Chondrocyte (in vitro differentiated cells): Measurements from ENCODE around the gene PEX10. TPM values are rescaled to one million over a fixed set of nuclear protein-coding genes. Genes with fewer than 3 reads are reported as not detected.

Source experiments
- DNase-seq: peaks from one replicate; pipeline ENCODE4 v3.0.0; 2021; ENCODE audit warnings: mixed read lengths, low spot score
- H3K27ac Mint-ChIP-seq: one replicate; pipeline ENCODE4 v1.8.0; 2021; ENCODE audit warnings: mild to moderate bottlenecking, moderate library complexity, mixed read lengths; ENCODE audit not compliant: unreplicated experiment
- H3K27me3 Mint-ChIP-seq: 2 replicates; pipeline ENCODE4 v1.8.0; 2021; ENCODE audit warnings: low read depth, mixed read lengths
- H3K36me3 Mint-ChIP-seq: 2 replicates; pipeline ENCODE4 v1.8.0; 2021; ENCODE audit warnings: low read depth, mixed read lengths
- H3K4me1 Mint-ChIP-seq: 2 replicates; pipeline ENCODE4 v1.8.0; 2021; ENCODE audit warnings: low read depth, mild to moderate bottlenecking, mixed read lengths
- H3K4me3 Mint-ChIP-seq: one replicate; pipeline ENCODE4 v1.8.0; 2021; ENCODE audit warnings: mild to moderate bottlenecking, moderate library complexity, mixed read lengths; ENCODE audit not compliant: unreplicated experiment
- H3K9me3 Mint-ChIP-seq: 2 replicates; pipeline ENCODE4 v1.8.0; 2021; ENCODE audit warnings: low read depth, mixed read lengths
- total RNA-seq: library from RNA; stranded (reverse); gene quantifications from 3 replicates; pipeline ENCODE4 v1.2.1, GENCODE V29; 2021
- TF ChIP-seq, protein P1 (sequence below): fragments of 200-600 bp; sonication (generic); IDR thresholded peaks from 2 replicates; pipeline ENCODE4 v1.5.0; 2021; ENCODE audit warnings: antibody characterized with exemption, mild to moderate bottlenecking, moderate library complexity

Gene PEX10
- total RNA-seq, 1 donor from 2014 or later = 23.4 TPM

DNA sequence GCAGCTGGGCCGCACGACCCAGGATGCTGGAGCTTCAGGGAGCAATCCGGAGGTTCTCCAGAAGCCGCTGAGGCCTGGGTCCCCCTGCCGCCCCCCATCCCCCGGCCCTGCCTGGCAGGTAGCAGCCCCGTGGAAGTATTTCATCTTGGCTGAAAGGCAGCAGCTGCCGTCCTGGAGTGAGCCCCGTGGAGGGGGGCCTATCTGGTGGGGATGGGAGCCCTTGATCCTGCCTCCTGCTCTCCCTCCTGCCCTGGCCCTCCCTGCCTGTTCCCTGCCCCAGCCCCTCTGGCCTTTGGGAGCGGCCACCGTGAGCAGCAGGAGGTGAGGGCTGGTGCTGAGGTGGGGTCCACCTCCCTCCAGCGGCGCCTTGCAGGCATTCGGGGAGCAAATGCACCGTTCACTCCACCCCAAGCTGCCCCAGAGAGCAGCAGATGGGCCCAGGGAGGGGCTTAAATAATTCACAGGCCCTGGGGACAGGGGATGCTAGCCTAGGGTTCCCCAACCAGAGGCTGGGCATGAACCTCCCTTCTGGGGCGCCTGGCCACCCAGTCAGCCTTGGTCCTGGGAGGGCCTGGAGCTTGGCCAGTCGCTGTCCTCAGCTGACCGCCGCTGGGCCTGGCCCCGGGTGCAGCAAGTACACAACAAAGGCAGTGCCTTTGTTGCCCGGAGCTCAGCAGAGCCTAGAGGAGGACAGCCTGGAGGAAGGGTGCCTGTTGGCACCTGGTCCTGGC lies 40.0 kb upstream of the PEX10 start:
- no peaks in the 10 kb centered on the region for H3K36me3 Mint-ChIP-seq
- TF ChIP-seq, protein P1, sequence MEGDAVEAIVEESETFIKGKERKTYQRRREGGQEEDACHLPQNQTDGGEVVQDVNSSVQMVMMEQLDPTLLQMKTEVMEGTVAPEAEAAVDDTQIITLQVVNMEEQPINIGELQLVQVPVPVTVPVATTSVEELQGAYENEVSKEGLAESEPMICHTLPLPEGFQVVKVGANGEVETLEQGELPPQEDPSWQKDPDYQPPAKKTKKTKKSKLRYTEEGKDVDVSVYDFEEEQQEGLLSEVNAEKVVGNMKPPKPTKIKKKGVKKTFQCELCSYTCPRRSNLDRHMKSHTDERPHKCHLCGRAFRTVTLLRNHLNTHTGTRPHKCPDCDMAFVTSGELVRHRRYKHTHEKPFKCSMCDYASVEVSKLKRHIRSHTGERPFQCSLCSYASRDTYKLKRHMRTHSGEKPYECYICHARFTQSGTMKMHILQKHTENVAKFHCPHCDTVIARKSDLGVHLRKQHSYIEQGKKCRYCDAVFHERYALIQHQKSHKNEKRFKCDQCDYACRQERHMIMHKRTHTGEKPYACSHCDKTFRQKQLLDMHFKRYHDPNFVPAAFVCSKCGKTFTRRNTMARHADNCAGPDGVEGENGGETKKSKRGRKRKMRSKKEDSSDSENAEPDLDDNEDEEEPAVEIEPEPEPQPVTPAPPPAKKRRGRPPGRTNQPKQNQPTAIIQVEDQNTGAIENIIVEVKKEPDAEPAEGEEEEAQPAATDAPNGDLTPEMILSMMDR = no peak
- H3K27ac Mint-ChIP-seq = peak overlapping the region; percentile 85
- no peaks in the 10 kb centered on the region for H3K9me3 Mint-ChIP-seq
- no peak overlapping the region for H3K4me3 Mint-ChIP-seq
- DNase-seq = no peak
- H3K27me3 Mint-ChIP-seq = no peaks in the 10 kb centered on the region
- peaks cover 47% of the 10 kb centered on the region for H3K4me1 Mint-ChIP-seq

GRCh38 chr1:2451741-2452140 lies 39.4 kb upstream of the PEX10 start:
- Mint-ChIP-seq H3K4me1 (peaks cover 52% of the 10 kb centered on the region), H3K9me3 (no peaks in the 10 kb centered on the region), H3K36me3 (no peaks in the 10 kb centered on the region), H3K27me3 (no peaks in the 10 kb centered on the region), H3K4me3 (no peak overlapping the region), H3K27ac (peak overlapping the region; percentile 85)
- TF ChIP-seq, protein P1 = no peak
- no peak for DNase-seq

- H3K9me3 Mint-ChIP-seq = no peaks in the 10 kb centered on the region
- TF ChIP-seq, protein P1 = no peak
- no peak for DNase-seq
- peaks cover 57% of the 10 kb centered on the region for H3K4me1 Mint-ChIP-seq
- no peak overlapping the region for H3K4me3 Mint-ChIP-seq
- no peaks in the 10 kb centered on the region for H3K27me3 Mint-ChIP-seq
- no peaks in the 10 kb centered on the region for H3K36me3 Mint-ChIP-seq
- H3K27ac Mint-ChIP-seq = peak overlapping the region; percentile 51
Observed at GRCh38 chr1:2449636-2450454, 37.5 kb upstream of the PEX10 start.

DNA sequence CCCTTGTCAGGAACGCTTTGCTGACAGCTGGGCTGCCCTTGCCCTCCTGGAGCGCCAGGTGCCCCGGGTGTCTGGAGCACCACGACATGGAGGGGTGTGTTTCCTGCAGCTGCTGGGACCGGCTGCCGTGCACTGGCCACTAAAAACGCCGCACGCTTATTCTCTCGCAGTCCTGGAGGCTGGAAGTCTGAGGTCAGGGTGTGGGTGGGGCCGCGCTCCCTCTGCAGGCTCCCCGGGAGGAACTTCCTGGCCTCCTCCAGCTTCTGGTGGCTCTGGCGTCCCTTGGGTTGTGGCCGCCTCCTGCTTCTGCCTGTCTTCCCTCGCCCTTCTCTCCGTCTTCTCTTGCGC lies 35.7 kb upstream of the PEX10 start:
- TF ChIP-seq, protein P1 = peak; percentile 17
- no peak for DNase-seq
- Mint-ChIP-seq H3K27me3 (no peaks in the 10 kb centered on the region), H3K9me3 (no peaks in the 10 kb centered on the region), H3K27ac (peak overlapping the region; percentile 74), H3K4me3 (no peak overlapping the region), H3K36me3 (no peaks in the 10 kb centered on the region), H3K4me1 (peaks cover 55% of the 10 kb centered on the region)

- Mint-ChIP-seq H3K9me3 (no peaks in the 10 kb centered on the region), H3K4me3 (no peak overlapping the region), H3K4me1 (peaks cover 49% of the 10 kb centered on the region), H3K27me3 (no peaks in the 10 kb centered on the region), H3K36me3 (no peaks in the 10 kb centered on the region), H3K27ac (peak overlapping the region; percentile 74)
- TF ChIP-seq, protein P1 = no peak
- DNase-seq = no peak
Observed at GRCh38 chr1:2447276-2448097, 35.1 kb upstream of the PEX10 start.
